NCI-H1417 (cell line): ENCODE measurements around the gene TRERF1.

Source experiments
- DNase-seq, 3 experiments: peaks; one replicate each; lab custom pipeline; 2025; lab: John Stamatoyannopoulos, UW

The TRERF1 gene

DNA sequence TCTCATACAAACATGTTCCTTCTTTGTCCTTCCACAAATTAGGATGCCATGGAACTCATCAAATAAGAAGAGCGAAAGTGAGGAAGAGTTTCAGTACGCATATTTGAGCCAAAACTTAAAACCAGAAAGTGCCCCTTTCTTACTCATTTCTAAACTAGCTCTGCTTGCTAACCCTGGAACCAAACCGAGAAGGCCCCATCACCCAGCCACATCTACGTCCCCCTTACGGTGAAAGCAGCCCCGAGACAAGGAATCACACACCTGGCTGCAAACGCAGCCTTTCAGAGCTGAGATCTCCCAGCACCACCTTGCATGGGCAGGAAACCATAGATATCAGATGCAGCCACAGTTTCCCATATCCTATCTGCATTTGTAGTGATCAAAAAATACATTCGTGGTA lies 28.5 kb downstream of the TRERF1 start:
- no peak for DNase-seq

DNA sequence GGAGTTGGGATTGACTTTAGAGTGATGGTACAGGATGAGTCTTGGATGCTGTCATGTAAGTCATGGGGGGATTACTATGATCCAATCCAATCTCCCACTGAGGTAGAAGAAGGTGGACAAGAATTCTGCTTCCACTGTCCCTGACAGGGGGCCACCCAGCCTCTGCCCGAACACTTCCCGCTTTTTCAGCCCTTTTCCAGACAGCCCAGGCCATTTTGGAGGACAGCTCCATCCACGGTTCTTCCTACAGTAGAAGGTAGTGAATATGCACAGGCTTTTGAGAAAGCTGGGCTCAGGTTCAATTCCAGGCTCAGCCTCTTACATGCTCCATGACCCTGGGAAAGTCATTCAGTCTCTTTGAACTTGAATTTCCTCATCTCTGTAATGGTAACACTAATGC lies 31.0 kb downstream of the TRERF1 start:
- DNase-seq: no peak

DNA sequence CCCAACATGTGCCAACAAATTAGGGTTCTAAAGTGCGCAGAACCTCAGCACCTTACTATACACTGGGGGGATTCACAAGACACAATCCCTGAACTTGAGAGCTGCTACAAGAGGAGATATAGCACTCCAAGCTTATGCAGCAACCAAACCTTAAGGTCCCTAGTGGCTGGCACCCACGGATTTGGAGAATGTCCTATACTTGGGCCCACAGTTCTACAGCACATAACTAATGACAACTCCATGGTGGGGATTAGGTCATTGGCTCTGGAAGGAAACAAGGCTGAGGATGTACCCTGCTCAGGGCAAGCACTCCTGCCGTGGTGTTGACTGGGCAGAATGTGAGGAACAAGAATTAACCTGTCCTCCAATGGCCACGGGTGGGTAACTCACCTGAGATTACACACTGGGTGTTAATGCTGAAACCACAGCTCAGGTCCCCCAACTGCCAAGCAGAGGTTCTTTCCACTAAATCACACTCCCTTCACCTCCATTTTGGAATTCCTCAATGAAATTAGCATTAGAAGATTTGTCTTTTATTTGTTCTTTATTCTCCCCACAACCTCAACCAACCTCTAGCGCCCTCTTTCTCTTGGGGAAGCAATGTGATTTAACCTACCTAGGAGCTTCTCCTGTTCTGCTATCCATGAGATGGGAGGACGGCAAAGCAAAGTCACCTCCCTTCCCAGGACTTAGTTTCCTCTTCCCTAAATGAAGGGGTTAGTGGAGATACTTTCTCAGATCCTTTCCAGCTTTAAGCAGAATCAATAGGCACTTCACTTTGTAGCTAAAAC lies 32.0 kb downstream of the TRERF1 start:
- DNase-seq: peak in 1 of 3 experiments; percentile 14

DNA sequence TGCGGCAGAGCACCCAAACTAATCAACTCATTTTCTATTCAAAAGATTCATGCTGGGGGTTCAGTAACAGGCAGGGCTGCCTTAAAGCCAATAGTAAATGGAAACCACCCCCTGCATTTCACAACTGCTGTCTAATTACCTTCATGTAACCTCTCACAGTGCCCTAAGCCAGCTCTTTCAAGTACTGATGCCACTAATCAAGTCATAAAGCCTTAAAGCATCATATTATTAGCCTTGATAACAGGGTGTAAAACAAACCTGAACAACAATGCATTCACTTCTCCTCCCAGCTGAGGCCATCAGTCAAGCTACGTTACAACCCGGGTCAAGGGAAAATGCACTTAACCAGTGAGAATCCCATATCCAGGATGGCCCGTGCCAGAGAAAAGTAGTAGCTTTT lies 33.0 kb downstream of the TRERF1 start:
- DNase-seq: peak in 2 of 3 experiments; percentile 77 to 97

DNA sequence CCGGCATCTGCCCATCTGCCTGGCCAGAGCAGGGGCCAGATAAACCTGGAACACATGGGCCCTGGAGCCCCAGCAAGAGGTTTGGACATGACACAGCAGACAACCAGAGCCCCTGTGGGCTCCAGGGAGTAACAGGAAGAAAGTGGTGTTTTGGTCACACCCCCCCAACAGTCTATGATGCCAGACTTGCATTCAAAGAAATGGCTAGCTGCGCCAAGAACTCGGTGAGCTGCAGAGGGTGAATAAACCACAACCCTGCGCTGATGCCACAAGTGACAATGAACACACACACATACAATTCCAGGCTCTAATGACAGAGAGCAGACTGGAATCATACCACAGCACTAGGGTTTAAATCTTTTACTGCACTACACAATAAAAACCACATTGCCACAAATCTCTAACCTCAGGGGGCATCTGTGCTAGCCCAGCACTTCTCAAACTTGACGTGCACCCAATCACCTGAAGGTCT lies 34.0 kb downstream of the TRERF1 start:
- no peak for DNase-seq

DNA sequence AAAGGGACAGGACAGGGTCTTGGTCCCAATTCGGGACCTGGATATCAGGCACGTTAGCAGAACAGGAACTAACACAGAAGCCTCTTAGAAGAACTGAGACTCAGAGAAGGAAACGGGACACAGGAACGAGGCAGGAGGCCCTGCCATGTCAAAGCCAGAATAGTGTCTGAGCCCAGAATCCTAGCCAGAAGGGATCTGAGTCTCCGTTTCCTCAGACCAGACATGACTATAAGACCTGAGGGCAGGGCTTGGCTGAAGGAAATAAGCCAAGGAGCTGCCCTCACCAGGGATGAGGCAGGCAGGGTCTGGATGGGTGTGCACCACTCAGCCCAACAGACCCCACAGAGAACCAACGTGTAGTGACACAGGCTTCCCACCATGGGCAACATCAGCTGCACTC lies 40.3 kb downstream of the TRERF1 start:
- no peak for DNase-seq

DNA sequence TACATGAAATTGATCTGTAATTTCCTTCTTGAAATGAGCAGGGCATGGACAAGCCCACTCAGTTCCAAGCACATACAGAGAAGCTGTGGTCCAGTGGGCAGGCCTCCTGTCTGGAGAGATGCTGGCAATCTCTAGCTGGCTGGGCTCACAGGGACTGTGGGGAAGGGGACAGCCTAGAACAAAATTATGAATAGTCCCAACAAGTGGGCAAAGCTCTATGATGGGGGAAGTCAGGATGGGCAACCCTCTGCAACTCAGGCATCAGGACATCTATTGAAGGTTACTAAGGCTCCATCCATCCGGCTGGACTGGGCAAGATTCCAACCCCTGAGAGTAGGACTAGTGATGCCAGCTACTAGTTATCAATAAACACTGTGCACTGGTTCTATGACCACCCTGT lies 40.9 kb downstream of the TRERF1 start:
- DNase-seq: no peak

DNA sequence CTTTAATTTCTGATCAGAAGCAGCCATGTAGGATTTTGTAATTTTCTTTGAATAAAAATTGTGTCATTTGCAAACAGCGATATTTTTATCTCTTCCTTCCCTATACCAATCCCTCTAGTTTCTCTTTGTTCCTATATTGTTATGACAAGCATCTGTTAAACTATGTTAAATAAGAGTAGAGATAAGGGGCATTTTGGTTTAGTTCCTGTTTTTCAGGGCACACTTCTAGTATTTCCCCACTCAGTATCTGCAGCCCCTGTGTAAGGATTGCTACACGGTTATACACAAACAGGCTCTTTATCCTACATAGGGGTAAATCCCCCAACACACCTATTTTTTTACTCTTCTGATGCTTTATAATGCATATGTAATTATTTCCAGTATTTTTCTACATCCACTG lies 42.1 kb downstream of the TRERF1 start:
- no peak for DNase-seq

DNA sequence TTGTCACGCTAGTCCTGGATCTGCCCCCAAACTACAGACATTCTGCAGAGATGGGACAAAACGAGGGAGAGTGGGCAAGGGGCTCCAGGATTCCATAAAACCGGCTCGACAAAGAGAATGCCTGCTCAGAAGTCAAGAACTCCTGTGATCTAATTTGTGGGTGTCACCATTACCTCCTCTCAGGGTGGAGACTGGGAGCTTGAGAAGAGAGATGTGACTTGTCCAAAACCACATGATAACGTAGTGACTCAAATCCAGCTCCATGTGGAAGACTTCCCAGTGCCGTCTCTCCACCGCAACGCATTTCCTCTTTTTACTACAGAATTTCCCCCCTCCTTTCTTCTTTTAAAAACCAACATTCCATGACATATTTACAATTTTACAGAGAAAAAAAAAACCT lies 44.3 kb downstream of the TRERF1 start:
- no peak for DNase-seq

DNA sequence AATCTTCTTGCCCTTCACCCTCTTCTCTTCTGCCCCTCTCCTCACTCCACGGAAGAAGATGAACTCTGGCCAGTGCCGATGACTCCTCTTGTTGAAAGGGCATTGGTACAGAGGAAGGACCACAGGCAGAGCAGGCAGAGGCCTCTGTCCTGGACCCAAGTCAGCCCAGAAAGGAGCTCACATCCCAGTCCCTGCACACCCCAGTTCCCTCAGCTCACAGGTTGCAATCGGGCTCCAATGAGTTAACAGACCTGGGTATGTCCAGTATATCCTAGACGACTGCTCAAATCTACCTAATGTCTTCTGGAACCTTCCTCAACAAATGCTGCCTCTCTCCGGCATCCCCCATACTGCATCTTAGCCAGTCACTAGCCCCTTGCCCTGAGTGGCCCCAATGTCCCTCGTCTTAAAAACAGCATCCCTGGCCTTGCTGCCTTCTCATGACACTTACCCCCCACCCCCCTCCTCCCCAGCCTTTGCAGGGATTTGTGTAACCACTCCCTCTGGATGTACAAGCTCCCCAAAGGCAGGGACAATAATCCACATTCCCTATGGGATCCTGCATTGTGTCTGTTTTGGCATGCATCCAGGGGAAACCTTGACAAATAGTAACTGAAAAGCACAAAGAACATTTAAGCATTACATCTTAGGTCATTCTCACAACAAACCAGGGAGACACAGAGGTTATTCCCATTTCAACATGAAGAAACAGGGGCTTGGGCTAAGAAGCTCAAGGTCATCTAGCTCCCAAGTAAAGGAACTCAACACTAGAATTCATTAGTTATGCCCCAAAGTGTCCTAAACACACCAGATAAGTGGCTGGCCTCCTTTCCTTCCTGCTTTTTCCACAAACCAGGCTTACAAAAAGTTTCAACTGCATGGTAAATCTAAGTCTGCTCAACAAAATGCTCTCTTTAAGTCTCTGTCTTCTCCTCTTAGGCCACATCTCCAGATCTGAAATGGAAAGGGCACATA lies 45.1 kb downstream of the TRERF1 start:
- peak in 2 of 3 experiments; percentile 5 to 33 for DNase-seq

DNA sequence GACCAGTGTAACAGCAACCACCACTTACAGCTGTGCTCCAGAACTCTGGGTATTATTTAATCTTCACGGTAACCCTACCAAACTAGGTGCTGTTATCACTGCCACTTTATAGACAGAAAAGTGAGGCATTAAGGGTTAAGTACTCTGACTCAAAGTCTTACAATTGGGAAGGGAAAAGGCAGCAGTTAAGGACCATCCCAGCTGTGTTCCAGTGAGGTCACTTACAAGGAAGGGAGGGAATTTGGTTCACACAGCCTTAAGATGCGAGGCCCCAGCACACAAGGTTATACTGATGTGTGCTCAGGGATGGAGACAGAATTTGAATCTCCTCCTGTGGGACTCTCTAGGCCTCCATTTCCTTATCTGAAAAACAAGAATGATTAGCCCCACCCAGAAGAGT lies 46.7 kb downstream of the TRERF1 start:
- no peak for DNase-seq

DNA sequence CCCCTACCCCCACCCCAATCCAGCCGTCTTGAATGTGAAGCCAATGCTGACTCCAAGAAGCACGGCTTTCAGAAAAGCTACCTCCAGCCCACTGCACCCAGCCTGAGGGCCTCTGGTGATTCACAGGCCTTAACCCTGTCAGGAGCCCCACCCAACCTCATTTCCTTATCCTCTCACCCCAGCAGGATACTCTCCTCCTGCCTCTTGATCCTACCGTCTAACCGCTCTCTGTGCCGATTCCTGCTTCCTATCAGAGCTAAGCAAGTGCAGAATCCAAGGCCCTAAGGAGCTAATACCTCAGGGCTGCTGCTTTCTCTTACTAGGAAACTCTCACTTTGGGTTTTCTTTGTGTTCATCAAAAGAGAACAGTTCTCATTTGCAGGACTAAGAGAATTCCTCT lies 47.2 kb downstream of the TRERF1 start:
- no peak for DNase-seq

DNA sequence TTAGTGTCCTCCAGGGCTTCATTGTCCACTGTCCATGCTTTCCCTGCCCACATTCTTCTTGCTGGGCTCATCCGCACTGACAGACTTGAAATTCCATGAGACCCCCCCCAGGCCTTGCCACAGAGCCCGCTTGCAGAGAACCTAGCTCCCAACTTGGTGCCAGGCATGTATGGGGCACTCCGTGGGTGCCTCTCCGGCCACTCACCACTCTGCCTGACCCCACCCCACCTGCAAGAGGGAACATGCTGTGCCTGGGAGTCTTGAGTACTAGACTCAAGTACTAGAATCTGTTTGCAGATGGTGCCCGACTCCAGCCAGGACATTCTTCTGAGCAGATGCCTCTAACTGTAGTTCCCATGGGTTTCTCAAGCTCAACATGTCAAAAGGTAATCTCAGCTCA lies 47.9 kb downstream of the TRERF1 start:
- no peak for DNase-seq

DNA sequence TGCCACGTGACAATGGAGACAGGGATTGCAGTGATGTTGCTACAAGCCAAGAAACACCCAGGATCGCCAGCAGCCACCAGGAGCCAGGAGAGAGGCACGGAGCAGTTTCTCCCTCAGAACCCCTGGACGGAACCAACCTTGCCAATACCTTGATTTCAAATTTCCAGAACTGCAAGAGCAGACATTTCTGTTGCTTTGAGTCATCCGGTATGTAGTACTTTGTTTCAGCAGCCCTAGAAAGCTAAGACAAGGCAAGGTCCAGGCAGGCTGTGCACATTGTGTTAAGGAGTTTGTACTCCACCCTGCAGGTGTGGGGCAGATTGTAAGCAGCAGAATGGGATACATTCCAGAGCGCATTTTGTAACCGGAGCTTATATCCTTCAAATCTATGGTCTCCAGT lies 48.3 kb downstream of the TRERF1 start:
- no peak for DNase-seq

DNA sequence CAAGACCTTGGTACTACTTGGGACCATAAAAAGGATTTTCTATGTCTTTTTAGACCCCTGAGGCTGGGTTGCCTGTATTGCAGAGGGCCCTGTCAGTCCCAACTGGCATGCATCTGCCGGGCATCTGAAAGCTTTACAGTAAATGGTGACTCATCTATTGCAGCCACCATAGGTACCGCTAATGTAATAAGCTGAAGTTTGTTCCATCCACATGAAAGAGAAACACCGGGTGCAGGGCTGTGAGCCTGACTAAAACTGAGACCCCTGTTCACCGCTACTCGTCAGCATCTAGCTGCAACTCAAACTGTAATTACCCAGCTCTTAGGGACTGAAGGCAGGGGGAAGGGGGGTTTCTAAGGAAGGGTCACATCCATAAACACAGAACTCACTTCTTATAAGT lies 49.5 kb downstream of the TRERF1 start:
- DNase-seq: no peak

DNA sequence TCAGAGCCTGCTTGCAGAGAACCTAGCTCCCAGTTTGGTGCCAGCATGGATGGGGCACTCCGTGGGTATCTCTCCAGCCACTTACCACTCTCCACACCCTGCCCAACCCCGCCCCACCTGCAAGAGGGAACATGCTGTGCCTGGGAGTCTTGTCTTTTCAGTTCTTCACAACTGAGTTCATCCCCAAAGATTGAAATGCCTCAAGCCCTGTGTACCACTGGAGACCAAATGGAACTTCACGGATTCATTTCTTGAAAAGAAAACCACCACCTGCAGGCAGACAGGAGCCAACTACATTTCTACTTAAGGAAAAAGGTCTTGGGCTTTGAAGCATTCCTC lies 50.1 kb downstream of the TRERF1 start:
- no peak for DNase-seq

DNA sequence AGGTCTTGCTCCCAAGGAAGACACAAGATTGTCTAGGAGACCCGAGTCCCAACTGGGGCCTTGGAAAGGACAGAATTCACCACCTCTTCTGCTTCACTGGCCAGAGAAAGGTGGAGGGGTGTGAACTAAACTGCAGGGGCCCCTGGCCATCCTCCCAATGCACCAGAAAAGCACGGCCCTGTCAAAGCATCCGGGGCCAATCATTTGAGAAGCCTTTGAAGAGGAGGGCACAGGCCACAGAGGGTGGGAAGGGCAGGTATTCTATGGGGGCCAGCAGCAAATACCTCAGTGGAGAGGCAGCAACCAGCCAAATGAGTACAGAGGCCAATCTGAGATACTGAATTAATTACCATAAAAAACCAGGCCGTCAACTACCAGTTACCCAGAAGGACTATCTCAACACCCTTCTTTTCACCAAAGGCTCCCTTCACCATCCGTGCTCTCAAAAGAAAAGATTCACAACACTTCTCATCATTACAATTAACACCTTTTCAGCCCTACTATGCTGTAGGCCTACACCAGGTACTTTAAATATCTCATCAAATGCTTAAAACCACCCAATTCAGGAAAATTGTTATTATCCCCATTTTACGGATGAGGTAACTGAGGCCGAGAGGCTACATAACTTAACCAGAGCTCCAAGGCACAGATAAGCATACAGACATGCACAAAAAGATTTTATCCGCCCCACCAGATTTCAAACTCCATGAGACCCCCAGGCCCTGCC lies 50.7 kb downstream of the TRERF1 start:
- DNase-seq: no peak

DNA sequence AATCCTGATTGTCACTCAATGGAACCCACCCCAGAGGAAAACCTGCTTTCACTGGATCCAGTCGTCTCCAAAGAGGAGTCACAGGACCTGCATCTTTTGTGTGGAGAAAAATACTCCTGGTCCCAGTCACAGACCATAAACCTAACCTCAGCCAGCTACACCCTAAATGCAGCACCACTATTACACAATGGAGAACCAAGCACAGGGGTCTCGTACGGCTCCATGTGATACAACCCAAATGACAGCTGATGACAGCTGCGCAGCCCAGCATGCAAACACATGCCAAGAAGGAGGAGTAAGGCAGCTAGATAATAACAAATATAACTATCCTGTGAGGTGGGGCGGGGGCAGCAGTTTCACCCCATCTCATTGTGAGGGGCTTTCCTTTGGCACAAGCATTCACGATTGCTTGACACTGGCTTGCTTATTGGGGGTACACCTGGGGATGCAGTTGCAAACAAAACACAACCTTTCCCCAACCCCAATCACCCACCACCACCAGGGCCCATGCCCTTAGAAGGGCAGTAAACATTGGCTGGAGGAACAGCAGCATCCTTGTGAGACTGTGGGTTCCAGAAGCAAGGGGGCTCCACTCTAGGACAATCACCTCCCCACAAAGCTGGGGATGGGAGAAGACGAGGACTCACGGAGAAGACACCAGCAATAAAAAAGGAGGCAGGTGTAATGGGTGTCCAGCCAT lies 51.5 kb downstream of the TRERF1 start:
- DNase-seq: no peak

DNA sequence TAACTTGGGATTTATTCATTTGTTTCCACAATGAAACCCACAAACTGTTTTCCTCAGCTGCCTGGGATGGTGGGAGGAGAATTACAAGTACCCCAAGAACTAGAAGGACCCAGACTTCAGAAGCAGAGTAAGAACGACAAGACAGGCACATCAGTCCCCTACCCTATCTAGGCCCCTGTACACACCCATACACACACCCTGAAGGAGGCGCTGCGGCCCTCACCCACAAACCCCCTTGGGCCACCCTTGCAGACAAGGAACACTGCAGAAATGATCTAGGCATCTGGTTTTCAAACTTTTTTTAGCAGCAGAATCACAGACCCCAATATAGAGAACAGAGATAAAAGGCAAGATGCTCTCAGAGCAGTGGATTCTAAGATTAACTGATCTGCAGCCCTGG lies 55.0 kb downstream of the TRERF1 start:
- no peak for DNase-seq

DNA sequence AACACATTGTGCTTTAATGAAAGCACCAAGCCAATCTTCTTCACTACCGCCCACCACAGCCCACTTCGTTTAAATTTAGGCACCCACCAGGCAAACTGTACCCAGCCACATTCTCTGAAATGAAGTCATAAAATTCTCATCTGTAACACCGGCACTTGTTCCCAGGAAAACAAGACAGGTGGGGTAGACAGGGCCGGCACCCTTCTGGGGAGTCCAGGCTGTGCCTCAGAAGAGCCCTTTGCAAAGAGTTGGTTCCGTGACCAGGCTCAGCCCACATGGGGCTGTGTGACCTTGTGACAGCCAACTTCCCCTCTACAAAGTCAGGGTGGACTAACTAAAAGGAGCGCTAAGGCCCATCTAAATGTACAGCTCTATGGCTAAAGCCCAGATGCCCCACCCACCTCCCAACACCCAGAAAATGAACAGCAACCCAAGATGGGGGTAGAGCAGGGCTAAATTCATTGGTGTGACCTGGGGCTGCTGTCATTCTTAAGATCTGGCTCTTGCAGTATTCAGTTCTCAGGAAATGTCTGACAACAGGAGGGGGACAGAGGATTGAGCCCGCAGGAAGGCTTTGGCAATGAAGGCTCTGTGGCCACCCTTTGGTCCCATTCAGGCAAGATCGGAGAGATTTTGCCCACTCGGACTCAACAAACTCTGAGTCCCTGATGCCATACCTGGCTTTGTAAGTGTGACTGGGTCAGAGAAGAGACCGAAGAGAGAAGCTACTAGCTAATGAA lies 56.7 kb downstream of the TRERF1 start:
- no peak for DNase-seq

DNA sequence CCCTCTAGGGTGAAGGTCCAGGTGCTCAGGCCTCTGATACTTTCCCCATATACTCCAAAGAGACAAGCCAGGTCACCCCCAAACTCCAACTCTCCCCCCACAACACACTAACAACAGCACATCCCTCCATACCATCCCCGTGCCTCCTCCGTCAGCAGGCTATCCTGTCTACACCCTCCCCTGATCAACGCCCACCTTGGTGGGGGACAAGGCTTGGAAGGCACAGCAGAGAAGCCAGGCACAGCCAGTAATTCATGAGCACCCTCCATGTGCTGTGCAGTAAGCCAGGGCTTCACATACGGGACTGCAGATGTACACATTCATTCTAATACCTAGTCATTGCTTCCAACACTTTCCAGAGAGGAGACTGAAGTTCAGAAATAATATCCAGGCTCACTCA lies 57.6 kb downstream of the TRERF1 start:
- no peak for DNase-seq
